H9 (cell line): Measurements from ENCODE around the gene FXR1. TPM values are rescaled to one million over a fixed set of nuclear protein-coding genes. Genes with fewer than 3 reads are reported as not detected.

Source experiments
- DNase-seq: peaks from one replicate; pipeline ENCODE4 v3.0.0-alpha.2; 2017
- H2AFZ ChIP-seq: one replicate; pipeline ENCODE4 v1.6.1; 2013; ENCODE audit warnings: mild to moderate bottlenecking, low read length, control low read depth, moderate library complexity
- H2AK5ac ChIP-seq: 2 replicates; pipeline ENCODE4 v1.6.1; 2013; ENCODE audit warnings: low read length, control low read depth, mixed read lengths; ENCODE audit not compliant: insufficient read length
- H2BK120ac ChIP-seq: one replicate; pipeline ENCODE4 v1.6.1; 2013; ENCODE audit warnings: low read depth, mild to moderate bottlenecking, low read length, control low read depth, inconsistent platforms; ENCODE audit not compliant: poor library complexity, severe bottlenecking
- H2BK12ac ChIP-seq: 2 replicates; pipeline ENCODE4 v1.6.1; 2013; ENCODE audit warnings: low read length, control low read depth, mixed read lengths, low read depth; ENCODE audit not compliant: insufficient read length
- H2BK15ac ChIP-seq: 2 replicates; pipeline ENCODE4 v1.6.1; 2013; ENCODE audit warnings: low read depth, low read length, control low read depth
- H2BK20ac ChIP-seq: one replicate; pipeline ENCODE4 v1.6.1; 2013; ENCODE audit warnings: low read depth, mild to moderate bottlenecking, low read length, control low read depth, inconsistent platforms; ENCODE audit not compliant: poor library complexity, severe bottlenecking
- H2BK5ac ChIP-seq: 2 replicates; pipeline ENCODE4 v1.6.1; 2013; ENCODE audit warnings: low read length, control low read depth, mixed read lengths; ENCODE audit not compliant: insufficient read length
- H3K14ac ChIP-seq: 2 replicates; pipeline ENCODE4 v1.6.1; 2013; ENCODE audit warnings: low read length, control low read depth; ENCODE audit not compliant: insufficient read depth
- H3K18ac ChIP-seq: 2 replicates; pipeline ENCODE4 v1.6.1; 2013; ENCODE audit warnings: low read depth, mild to moderate bottlenecking, mixed read lengths, low read length, control low read depth; ENCODE audit not compliant: insufficient read length
- H3K23ac ChIP-seq: 2 replicates; pipeline ENCODE4 v1.6.1; 2013; ENCODE audit warnings: low read length, control low read depth, mixed read lengths, low read depth; ENCODE audit not compliant: insufficient read length
- H3K23me2 ChIP-seq: 2 replicates; pipeline ENCODE4 v1.6.1; 2013; ENCODE audit warnings: low read depth, mild to moderate bottlenecking, mixed read lengths, low read length, control low read depth; ENCODE audit not compliant: insufficient read length, poor library complexity, severe bottlenecking
- H3K27ac ChIP-seq: 2 replicates; pipeline ENCODE4 v1.5.1; 2013; ENCODE audit warnings: low read length, control low read depth, mixed read lengths, low read depth; ENCODE audit not compliant: insufficient read length
- H3K27me3 ChIP-seq: 2 replicates; pipeline ENCODE4 v1.6.1; 2013; ENCODE audit warnings: low read length, control low read depth, inconsistent platforms; ENCODE audit not compliant: insufficient read depth
- H3K4ac ChIP-seq: 2 replicates; pipeline ENCODE4 v1.6.1; 2013; ENCODE audit warnings: low read depth, mild to moderate bottlenecking, control low read depth, inconsistent platforms, low read length, moderate library complexity
- H3K4me1 ChIP-seq: 2 replicates; pipeline ENCODE4 v1.6.1; 2013; ENCODE audit warnings: low read length, control low read depth, inconsistent platforms; ENCODE audit not compliant: insufficient read depth
- H3K4me2 ChIP-seq: 2 replicates; pipeline ENCODE4 v1.6.1; 2013; ENCODE audit warnings: low read length, control low read depth, mixed read lengths; ENCODE audit not compliant: insufficient read length, insufficient read depth
- H3K56ac ChIP-seq: 2 replicates; pipeline ENCODE4 v1.6.1; 2013; ENCODE audit warnings: low read depth, mild to moderate bottlenecking, mixed read lengths, low read length, control low read depth; ENCODE audit not compliant: insufficient read length
- H3K79me1 ChIP-seq: 2 replicates; pipeline ENCODE4 v1.6.1; 2013; ENCODE audit warnings: low read depth, mild to moderate bottlenecking, moderate library complexity, low read length, control low read depth, inconsistent platforms; ENCODE audit not compliant: insufficient read depth, poor library complexity, severe bottlenecking
- H3K79me2 ChIP-seq: 2 replicates; pipeline ENCODE4 v1.6.1; 2013; ENCODE audit warnings: low read length, control low read depth, inconsistent platforms; ENCODE audit not compliant: insufficient read depth
- H3K9ac ChIP-seq: 2 replicates; pipeline ENCODE4 v1.6.1; 2013; ENCODE audit warnings: low read length, control low read depth, mixed read lengths; ENCODE audit not compliant: insufficient read length; ENCODE audit errors: extremely low read depth
- H3K9me3 ChIP-seq: one replicate; pipeline ENCODE4 v1.6.1; 2013; ENCODE audit warnings: low read depth, low read length, inconsistent platforms; ENCODE audit not compliant: control insufficient read depth
- H3T11ph ChIP-seq: one replicate; pipeline ENCODE4 v1.6.1; 2013; ENCODE audit warnings: mild to moderate bottlenecking, low read length, control low read depth, inconsistent platforms
- H4K20me1 ChIP-seq: one replicate; pipeline ENCODE4 v1.6.1; 2013; ENCODE audit not compliant: control insufficient read depth, insufficient read length, insufficient read depth
- H4K5ac ChIP-seq: 2 replicates; pipeline ENCODE4 v1.6.1; 2013; ENCODE audit warnings: low read depth, mild to moderate bottlenecking, mixed read lengths, low read length, control low read depth; ENCODE audit not compliant: insufficient read length
- H4K8ac ChIP-seq: replicated peaks from 2 replicates; pipeline ENCODE4 v1.6.1; 2013; ENCODE audit warnings: low read length, control low read depth, mixed read lengths, low read depth; ENCODE audit not compliant: insufficient read length
- H4K91ac ChIP-seq: 2 replicates; pipeline ENCODE4 v1.6.1; 2013; ENCODE audit warnings: low read depth, mild to moderate bottlenecking, moderate library complexity, mixed read lengths, low read length, control low read depth; ENCODE audit not compliant: insufficient read length
- H3K27ac Mint-ChIP-seq, 3 experiments: 2 replicates in 2 of 3; 3 replicates in 1 of 3; pipeline ENCODE4 v1.8.0; 2020 to 2021; ENCODE audit warnings: mixed read lengths in 3 of 3, mild to moderate bottlenecking in 1 of 3, moderate library complexity in 1 of 3
- H3K27me3 Mint-ChIP-seq: 2 replicates; pipeline ENCODE4 v1.8.0; 2021; ENCODE audit warnings: low read depth, mild to moderate bottlenecking, moderate library complexity, mixed read lengths
- H3K36me3 Mint-ChIP-seq, 3 experiments: 2 replicates in 2 of 3; 3 replicates in 1 of 3; pipeline ENCODE4 v1.8.0; 2020 to 2021; ENCODE audit warnings: low read depth in 3 of 3, mixed read lengths in 3 of 3; ENCODE audit not compliant: insufficient read depth in 1 of 3
- H3K4me1 Mint-ChIP-seq, 2 experiments: 2 replicates each; pipeline ENCODE4 v1.8.0; 2020; ENCODE audit warnings: mixed read lengths in 2 of 2
- H3K4me3 Mint-ChIP-seq, 2 experiments: 2 replicates in 1 of 2; 3 replicates in 1 of 2; pipeline ENCODE4 v1.8.0; 2020 to 2021; ENCODE audit warnings: mild to moderate bottlenecking in 2 of 2, mixed read lengths in 2 of 2, moderate library complexity in 1 of 2
- H3K9me3 Mint-ChIP-seq, 2 experiments: 2 replicates in 1 of 2; 3 replicates in 1 of 2; pipeline ENCODE4 v1.8.0; 2020; ENCODE audit warnings: mild to moderate bottlenecking in 2 of 2, mixed read lengths in 2 of 2, moderate library complexity in 1 of 2
- CTCF ChIP-seq: fragments of 200-600 bp; sonication (generic); conservative IDR thresholded peaks from 3 replicates; pipeline ENCODE4 v1.8.0; 2021; ENCODE audit warnings: antibody characterized with exemption, mild to moderate bottlenecking
- WGBS: extraction: QIAGEN DNeasy Blood & Tissue Kit; methylation state at CpG from one replicate; pipeline ENCODE4 v1.1.7; 2013; ENCODE audit warnings: missing lambda C conversion rate, low lambda C conversion rate, mixed read lengths; ENCODE audit not compliant: insufficient read length; ENCODE audit errors: extremely low coverage; 5-methylcytosine and 5-hydroxymethylcytosine counted together
- total RNA-seq: library from RNA; stranded (reverse); gene quantifications from 2 replicates; pipeline ENCODE4 v1.2.1, GENCODE V29; 2021

Gene FXR1
- total RNA-seq, 1 experiment from 2014 or later = 240 TPM

GRCh38 chr3:181017690-181018089 lies 105.2 kb downstream of the FXR1 start:
- DNase-seq = no peak
- Histone ChIP-seq H2BK120ac (no peak overlapping the region), H3K79me2 (no peaks in the 10 kb centered on the region), H3K4me1 (no peaks in the 10 kb centered on the region), H3K9ac (no peak overlapping the region), H2BK20ac (no peak overlapping the region), H2AFZ (no peak overlapping the region), H4K5ac (no peak overlapping the region), H3K23me2 (no peaks in the 10 kb centered on the region), H4K91ac (no peak overlapping the region), H4K20me1 (no peaks in the 10 kb centered on the region), H4K8ac (no peak overlapping the region), H3K27me3 (no peaks in the 10 kb centered on the region), H3K79me1 (no peaks in the 10 kb centered on the region), H3T11ph (no peak overlapping the region), H3K9me3 (no peaks in the 10 kb centered on the region), H2AK5ac (no peak overlapping the region), H2BK15ac (no peak overlapping the region), H3K14ac (no peak overlapping the region), H2BK12ac (no peak overlapping the region), H3K4ac (no peak overlapping the region), H3K27ac (no peak overlapping the region), H3K23ac (no peak overlapping the region), H2BK5ac (no peak overlapping the region), H3K18ac (no peak overlapping the region), H3K56ac (no peak overlapping the region), H3K4me2 (no peak overlapping the region)
- Mint-ChIP-seq H3K4me3 (no peak overlapping the region), H3K27ac (no peak overlapping the region), H3K9me3 (peaks cover 0 to 2% of the 10 kb centered on the region in 2 experiments; a peak in 2 of 5 replicates), H3K27me3 (no peaks in the 10 kb centered on the region), H3K36me3 (peaks cover 0 to under 1% (median 0%) of the 10 kb centered on the region in 3 experiments; a peak in 2 of 7 replicates), H3K4me1 (no peaks in the 10 kb centered on the region)
- no peak for TF ChIP-seq CTCF
- no CpG with 5 or more reads among the region's 2 CpGs for WGBS
